IPS-11a (cell line): Measurements from ENCODE around the gene ANK3.

Experiments
- H3K4me3 ChIP-seq: one replicate; pipeline ENCODE4 v1.5.1; 2013; ENCODE audit warnings: low read depth, low read length, control low read depth

ANK3 gene

DNA sequence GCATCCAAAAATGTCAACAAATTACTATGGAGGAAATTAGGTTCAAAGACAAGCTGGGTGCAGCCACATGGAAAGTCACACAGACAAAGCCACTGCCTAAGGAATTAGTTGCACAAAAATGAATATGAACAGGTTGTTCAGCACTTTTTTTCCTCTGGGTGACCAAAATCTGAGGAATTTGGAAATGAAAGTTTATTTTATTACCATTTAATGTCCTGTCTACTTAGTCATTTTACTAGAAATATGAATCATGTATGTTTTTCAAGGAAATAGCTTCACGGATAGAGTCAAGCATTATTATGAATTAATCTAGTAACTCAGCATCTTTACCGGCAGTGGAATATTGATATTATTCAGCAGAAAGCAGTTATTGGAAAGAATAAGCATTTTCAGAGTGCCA lies 106.3 kb downstream of the ANK3 start:
- no peak overlapping the region for H3K4me3 ChIP-seq

DNA sequence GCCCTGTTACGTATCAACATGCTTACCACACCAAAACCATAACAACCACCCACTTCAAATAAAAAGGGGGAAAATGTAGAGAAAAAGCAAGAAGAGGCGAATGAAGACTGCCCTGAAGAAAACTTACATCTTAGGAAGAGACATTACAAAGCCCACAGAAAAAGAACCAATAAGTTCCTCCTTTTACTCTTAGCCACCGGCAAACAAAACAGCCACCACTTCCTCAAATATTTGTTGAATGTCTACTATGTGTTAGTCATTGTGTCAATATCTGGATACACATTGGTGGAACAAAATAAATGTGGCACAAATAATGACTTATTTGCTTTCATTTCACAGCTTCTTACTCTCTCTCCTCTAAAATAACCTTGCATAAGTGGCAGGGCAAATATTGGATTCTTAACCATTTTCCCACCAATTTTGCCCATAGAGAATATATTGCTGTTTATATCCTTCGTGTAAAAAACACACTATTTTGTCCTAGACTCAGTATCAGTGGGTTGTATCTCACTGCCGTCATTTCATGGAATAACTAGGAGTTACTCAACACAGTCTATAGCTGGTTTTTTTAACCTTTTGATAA lies 106.8 kb downstream of the ANK3 start:
- no peak overlapping the region for H3K4me3 ChIP-seq

DNA sequence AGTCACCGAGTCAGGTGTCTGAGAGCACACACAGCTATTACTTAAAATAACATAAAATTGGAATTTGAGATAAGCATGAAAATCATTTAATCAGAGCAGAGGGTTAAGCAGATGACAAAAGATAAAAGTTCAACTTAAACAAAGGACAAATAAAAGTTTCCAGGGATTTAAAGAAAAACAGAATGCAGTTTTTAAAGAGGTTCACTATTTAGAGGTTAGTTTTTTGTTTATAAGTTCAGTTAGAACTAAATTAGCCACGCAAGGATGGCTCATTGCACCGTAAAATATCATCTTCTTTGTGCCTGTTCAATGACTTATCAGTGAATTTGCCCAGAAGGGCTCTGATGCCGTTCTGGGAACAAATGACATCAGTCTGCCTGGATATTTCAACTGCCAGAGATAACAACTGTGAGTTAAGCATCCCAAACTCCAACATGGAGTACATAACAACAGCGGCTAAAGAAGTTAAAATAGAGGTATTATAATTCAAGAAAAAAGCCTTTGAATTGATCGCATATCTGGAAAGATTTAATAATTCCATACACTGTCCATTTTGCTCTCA lies 107.8 kb downstream of the ANK3 start:
- no peak overlapping the region for H3K4me3 ChIP-seq

DNA sequence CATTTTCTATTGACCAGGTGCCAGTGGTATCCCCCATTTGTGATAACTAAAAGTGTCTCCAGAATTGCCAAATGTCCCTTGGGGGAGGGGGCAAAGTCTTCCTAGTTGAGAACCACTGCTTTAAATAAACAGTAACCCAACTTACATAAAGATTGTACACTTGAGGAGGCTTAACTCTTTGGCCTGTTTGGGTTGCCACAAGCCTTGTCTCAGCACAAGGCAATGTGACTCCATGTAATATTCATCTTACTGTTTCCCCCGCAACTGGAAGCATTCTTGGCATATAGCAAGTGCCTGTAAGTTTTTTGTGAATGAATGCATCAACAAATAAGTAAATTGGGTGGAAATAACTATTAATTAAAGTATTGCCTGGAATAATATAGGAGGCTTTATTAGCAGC lies 108.3 kb downstream of the ANK3 start:
- no peak overlapping the region for H3K4me3 ChIP-seq

DNA sequence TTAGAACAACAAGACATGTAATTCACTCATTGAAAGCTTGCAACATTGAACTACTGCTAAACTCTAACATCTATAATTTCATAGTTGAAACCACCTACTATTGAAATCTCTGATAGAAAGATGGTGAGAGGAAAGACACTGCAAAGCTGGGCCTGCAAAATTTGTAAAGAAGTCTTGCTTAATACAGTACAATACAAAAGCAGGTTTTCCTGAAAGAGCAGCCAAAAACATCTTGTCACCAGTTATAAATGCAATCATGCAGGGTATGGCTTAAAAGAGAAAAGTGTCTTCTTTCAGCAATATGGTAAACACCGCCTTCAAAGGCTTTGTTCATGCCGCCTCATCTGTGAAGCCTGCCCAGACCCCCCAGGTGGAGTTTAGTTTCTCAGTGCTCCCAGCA lies 109.2 kb downstream of the ANK3 start:
- H3K4me3 ChIP-seq: no peak overlapping the region

DNA sequence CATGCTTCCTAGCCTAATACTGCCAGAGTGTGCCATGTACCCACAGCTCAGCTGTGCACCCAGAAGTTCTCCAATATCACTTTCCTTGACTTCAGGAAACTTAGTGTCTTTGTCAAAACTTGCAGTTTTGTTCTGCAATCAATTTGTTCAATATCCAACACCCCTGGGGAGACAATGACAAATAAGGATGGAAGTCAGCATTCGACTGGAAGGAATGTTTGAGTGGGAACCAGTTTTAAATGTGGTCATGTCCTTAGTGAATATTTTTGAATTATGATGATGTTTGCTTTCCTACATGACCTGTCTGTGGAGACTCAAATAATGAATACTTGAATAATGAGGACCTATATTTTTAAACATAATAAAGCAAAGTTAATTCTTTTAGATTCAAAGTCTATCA lies 112.0 kb downstream of the ANK3 start:
- no peak overlapping the region for H3K4me3 ChIP-seq

DNA sequence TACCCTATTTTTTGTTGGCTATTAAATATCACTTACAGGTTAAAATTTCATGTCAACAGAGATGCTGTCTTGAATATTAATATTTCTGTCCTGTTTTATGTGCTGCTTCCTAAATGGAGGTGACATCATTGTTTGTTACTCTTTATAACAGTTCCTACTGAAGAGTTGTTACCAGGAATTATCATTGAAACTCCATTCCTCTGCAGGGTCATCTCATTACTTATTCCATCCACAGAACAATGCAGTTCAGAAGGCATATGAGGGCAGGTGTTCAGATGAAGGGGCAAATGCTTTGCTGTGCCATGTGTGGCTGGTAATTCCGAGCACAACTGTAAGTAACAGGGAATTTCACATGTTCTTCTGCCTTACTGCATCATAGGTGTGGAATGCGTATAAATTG lies 113.4 kb downstream of the ANK3 start:
- no peak overlapping the region for H3K4me3 ChIP-seq

DNA sequence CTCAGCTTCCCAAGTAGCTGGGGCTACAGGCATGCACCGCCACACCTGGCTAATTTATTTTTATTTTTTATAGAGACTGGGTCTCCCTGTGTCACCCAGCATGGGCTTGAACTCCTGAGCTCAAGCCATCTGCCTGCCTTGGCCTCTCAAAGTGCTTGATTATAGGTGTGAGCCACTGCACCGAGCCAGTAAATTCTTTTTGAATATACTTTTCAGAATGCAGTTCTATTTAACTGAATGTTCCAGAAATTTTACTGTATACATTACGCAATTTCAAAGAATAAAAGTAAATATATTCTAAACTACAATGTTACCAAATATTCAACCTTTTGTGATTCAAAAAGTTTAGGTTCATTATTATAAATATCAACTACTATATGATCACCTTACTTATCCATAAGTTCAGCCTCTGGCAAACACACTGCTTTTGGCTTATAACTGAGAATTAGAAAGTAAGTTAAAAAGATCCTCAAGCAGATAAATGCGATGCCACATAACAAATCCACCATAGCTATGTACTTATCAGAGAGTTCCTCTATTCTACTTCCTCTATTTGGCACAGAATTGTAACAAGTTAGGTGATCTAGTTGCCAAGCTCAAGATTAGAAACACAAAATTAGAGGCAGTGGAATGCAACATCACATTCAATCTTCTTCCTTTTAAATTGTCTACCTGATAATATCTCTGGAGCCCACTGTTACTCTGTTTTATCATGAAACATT lies 118.2 kb downstream of the ANK3 start:
- H3K4me3 ChIP-seq: no peak overlapping the region

DNA sequence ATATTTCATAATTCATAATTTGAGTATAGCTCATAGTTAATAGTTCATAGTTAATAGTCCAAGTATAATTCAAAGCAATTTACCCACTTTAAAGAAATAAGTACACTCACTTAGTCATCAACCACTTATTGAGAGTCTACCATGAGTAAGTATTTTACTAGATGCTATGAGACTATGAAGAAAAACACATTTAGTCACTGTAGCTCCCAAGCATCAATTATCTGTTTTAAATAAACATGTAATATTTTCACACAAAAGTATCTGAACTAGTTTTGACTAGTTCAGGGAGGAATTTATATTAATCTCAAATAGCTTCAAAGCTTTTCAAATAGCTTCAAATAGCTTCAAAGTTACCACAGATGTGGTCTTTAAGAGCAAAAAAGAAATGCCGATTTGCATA lies 119.2 kb downstream of the ANK3 start:
- H3K4me3 ChIP-seq: no peak overlapping the region

DNA sequence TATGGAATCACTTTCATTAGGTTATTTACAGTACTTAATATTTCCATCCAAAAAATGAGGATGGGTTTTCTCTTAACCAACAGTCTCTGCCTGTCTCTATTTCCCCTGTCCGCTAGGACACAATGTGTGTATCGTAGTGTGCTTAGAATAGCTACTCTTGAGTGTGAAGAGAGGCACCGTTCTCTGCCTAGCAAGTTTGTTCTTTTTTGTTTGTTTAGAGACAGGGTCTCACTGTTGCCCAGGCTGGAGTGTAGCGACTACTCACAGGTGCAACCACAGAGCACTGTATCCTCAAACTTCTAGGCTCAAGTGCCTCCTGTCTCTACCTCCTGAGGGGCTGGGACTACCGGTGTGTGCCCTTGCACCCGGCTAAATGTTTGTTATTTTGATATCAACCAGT lies 121.9 kb downstream of the ANK3 start:
- H3K4me3 ChIP-seq: no peak overlapping the region

DNA sequence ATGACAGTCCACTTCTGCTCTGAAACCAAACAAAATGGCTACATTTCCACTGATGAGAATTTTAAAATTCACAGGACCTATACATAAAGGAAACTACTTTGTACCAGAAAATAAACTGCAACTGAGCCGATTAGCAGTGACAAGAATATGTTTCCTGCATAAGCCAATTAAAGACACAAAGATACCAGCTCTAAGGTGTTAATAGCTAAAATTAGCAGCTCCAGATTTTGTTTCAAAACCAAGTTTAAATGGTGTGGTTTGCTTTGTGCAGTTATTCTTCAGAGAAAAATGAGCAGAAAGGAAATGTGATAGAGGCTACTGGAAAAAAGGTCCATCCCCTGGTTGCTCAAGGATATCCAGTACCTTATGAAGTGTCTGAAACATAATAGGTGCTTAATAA lies 123.2 kb downstream of the ANK3 start:
- H3K4me3 ChIP-seq: no peak overlapping the region

DNA sequence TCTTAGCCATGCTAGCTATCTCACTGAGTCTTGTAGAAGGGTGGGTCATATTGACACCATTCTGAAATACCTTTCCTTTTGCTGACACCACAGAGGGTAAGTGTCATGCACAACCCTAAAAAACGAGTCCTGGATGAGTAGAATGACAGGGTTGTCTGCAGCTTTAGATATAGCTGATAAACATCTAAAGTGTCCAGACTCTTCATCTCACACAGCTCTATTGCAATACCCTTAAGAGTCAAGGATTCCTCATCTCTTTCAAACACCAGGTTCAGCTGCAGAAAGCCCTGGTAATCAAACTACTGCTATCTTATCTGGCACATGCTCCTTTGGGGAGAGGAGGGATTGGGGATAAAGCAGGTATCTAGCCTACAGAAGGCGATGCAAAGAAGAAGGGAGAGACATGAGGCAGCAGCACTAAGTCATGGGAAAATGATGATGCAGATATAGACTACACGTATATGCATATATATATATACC lies 127.0 kb downstream of the ANK3 start:
- no peak overlapping the region for H3K4me3 ChIP-seq

DNA sequence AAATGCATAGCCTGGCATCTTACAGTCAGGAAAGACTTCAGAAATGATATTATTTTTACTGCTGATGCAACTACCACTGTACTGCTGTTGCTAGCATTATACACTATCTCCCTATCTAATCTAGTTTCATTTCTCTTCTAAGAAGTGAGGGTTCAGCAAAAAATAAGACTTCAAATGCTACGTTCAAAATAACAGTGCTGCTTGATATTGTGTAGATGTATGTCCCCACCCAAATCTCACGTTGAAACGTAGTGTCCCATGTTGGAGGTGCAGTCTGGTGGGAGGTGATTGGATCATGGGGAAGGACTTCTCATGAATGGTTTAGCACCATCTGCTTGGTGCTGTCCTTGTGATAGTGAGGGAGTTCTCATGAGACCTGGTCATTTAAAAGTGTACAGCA lies 129.4 kb downstream of the ANK3 start:
- no peak overlapping the region for H3K4me3 ChIP-seq

DNA sequence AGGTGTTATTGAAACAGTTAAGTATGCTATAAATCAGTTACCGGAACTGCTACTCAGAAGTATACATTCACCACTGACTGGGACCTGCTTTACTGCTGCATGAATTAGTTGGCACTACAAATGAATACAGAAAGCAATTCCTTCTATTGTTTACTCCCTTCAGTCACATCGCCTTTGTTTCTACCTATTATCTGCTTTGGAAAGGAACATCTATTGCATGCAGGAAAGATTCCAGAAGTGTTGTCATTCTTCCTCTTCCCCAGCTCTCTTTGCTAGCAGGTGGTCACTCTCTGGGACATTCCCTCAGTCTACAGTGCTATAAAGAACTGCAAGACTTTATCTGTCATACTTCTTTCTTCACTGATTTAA lies 131.3 kb downstream of the ANK3 start:
- no peak overlapping the region for H3K4me3 ChIP-seq

DNA sequence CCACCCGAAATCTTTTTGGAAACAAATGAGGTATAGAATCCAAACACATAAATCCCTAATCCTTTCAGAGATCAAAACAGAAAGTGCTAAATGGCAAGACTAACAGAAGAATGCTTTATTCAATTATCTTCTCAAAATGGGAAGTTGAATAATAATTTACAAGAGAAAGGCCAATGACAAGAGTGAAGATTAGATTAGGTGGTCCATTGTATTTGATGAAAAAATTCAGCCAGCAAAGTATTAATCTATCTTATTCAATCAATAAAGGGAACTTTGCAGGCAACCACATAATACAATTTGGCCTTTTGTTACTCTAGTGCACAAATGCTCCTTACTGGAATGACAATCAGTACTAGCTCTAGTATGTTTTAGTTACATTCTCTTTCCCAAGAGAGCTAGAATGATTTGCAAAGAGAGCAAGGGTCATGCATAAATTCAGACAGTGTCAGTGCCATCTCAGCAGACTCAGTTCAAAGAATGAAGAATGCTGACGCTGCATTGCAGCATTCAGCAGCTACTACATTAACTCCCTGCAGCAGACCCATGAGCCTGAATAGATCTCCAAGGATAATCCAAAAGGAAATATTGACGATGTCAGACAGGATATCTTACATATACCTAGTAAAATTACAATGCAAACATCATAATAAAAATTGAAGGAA lies 131.8 kb downstream of the ANK3 start:
- no peak overlapping the region for H3K4me3 ChIP-seq

DNA sequence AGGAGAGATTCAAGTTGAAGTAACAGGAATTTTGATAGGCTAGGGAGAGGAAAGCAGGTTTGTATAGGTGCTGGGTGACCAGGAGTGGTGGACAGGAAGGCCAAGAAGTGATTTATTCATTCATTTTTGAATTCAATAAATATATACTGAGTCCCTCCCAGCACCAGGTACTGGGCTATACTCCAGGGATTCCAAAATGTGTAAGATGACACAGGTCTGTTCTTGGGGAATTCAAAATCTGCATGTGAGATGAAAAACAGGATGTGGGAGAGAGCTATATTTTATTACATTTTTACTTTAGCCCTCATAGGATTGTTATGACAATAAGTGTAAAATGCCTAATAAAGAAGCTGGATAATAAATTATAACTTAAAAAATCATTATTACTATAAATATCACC lies 134.9 kb downstream of the ANK3 start:
- no peak overlapping the region for H3K4me3 ChIP-seq

DNA sequence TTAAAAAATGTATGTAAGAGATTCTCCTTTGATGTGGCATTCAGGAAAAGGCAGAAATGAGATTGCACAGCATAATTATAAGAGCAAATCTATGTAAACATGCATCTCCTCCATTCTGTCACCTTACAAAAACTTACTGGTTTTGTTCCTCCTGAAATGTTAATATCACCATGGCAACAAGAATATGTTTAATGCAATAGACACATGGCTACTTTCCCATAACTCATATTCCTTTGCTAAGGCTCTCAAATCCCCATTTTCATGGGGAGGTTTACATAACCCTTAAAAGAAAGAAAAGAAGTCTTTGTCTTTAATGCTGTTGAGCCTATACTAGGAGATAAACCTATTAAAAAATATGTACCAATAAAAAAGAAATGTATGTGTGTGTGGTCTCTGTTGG lies 136.2 kb downstream of the ANK3 start:
- no peak overlapping the region for H3K4me3 ChIP-seq

DNA sequence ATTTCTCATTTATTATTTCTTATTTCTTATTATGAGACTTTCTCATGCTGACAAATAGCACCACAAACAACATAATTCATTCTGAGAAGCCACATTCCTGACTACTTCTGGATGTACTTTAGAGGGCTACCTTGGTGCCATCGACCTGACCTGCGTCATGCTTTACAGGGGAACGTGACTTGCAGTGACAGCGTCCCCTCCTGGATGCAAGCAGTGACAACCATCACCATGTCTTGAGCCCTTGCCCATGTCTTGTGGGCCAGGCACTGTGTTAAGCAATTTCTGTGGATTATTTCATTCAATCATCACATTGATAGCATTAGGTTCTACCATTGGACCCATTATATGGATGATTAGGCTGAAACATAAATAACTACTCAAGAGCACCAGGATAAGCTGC lies 137.0 kb downstream of the ANK3 start:
- no peak overlapping the region for H3K4me3 ChIP-seq

DNA sequence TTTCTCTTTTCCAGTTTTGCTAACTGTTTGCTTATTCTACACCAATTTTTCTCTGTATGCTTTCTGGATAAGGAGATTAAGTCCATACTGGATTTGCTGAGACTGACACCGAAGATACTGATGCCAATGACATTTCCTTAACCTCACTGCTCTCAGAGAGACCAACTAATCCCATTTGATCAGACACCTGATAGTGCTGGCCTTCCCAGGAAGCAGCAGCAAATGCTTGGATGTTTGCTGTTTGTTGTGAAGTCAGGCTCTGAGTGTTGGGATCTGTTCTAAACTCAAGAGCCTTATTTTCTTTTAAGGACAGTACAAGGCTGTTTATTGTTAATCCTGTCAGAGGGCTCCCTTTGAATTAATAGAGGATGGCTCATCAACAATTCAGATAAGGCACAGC lies 143.3 kb downstream of the ANK3 start:
- no peak overlapping the region for H3K4me3 ChIP-seq

DNA sequence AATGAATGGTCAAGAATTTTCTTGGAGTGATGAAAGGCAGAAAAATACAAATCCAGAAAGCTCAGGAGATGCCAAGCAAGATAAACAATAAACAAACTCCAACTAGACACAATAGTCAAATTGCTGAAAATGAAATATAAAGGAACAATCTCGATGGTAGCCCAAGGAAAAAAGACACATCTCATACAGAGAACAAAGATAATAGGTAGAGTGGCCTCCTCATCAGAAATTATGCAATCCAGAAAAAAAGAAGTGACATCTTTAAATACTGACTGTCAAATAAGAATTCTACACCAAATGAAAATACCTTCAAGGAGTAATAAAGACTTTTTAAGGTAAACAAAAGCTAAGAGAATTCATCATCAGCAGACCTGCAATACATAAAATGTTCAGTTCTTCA lies 150.4 kb downstream of the ANK3 start:
- no peak overlapping the region for H3K4me3 ChIP-seq

DNA sequence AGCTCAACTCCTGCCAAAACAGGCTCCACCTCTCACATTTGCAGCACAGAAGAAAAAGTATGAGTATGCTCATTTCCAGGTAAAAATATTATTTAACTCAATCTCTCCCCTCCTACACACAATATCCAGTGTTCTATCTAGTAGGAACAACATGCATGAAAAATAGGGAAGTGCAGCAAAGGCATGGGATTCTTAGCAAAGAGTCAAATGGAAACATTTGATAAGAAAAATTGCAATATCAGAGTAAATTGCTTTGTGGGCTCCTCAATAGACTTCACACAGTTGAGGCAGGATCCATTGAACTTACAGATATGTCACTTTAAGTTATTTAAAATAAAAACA lies 150.9 kb downstream of the ANK3 start:
- no peak overlapping the region for H3K4me3 ChIP-seq
